Measurements from ENCODE around the gene UMPS.

Gene UMPS

DNA sequence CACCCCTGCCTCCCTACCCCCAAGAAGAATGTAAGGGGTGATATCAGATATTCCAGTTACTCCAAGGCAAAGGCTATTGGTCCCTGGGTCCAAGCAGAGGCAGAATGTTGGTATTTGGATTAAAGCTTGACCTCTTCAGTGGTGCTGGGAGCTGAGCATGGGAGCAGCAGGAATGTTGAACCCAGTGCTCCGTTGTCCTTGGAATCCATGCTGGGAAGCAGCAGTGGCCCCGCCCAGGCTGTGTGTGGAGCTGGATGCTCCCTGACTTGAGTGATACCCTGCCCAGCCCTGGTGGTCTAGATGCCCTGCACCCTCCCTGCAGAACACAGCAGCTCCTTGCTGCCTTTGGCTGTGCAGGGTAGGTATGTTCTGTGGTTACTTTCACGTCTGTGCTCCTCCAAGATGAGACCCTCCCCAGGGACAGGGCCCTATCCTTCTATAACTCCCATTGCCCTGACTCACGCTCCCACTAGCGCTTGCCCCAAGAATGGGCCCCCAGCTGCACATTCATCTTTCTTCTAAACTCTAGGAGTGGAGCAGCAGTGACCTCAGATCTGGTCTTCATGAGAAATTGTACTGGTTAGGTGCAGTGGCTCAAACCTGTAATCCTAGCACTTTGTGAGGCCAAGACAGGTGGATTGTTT, 35.1 kb downstream of the UMPS start:
- no peak for DNase-seq

DNA sequence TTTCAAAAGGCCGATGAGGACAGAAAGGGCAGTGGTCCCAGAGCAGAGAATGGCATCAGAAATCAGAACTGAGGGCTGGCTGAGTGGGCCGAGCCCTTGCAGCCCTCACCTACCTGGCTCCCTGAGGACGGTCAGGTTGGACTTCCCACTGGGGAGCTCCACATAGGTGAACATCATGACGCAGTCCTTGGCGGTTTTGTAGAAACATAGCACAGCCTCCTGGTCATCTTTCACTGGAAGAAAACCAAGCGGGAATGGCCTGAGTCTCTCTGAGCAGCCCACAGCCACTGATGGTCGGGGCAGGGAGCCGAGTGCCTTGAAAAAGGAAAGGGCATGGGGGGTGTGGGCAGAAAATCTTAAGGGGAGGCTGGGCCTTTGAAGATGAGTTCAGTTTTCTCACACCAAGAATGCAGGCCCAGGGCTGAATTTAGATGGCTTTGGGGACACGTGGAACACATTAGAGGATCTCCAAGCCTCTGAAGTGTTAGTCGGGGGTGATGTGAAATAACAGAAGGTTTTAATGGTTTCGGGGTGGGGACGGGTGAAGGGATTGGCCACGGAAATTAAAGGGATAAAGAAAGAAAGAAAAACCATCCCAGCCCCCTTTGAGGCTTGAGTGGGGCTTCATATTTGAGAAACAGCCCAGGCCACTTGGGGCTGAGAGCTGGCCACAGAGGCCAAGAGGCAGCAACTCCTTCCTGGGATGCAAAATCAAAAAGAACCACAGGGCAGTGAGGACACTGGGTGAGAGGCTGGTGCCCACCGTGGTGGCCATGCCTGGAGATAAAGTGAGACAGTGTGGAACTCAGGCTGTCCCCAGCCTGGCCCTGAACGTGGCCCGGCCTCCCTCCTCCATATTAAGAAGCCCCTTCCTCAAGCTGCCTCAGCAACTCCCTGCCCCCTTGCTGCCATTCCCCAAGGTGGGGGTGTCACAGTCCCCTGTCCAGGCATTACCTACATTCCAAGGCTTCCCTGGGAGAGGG, 36.2 kb downstream of the UMPS start:
- DNase-seq, result no peak

DNA sequence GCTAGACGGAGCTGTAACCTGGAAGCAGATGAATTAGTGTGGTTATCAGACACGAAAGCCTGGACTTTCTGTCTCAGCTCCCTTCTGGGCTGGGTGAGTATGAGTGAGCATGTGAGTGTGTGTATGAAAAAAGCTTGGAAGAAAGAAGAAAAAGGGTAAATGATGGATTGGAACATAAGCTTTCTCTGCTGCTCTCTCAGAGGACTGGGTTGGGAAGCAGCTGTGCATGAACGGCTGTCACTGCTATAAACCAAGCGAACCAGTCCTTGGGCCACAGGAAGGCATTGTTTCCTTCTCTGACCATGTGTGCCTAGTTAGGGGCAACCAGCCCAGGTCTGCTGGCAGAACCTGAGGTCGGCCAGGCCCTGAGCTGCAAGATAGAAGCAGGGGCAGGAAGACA, 37.0 kb downstream of the UMPS start:
- DNase-seq, result no peak

DNA sequence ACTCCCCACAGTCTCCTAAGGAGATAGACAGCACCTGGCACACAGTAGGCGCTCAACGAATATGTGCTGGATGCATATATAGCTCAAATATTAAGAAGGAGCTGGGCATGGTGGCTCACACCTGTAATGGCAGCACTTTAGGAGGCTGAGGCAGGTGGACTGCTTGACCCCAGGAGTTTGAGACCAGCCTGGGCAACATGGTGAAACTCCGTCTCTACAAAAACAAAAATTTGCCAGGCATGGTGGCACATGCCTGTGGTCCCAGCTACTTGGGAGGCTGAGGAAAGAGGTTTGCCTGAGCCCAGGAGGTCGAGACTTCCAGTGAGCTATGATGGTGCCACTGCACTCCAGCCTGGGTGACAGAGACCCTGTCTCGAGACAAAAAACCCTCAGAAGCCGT, 37.4 kb downstream of the UMPS start:
- no peak for DNase-seq

DNA sequence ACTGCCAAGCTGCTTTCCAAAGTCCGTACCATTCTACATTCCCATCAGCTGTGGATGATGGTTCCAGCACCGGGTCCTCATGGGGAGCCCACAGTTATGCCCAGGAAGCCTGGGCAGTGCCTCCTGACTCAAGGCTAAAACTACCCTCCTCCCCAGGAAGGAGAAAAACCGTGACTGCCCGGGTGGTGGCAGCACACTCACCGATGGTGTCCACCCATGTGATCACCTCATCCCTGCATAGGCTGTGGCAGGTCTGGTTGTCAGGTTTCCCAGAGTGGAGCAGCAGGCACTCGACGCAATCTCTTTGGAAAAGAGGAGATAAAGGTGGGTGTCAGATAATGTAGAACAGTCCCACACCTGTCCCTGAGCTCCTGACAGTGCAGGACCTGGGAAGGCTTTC, 38.6 kb downstream of the UMPS start:
- peak in 1 of 2 donors; percentile 14 for DNase-seq

DNA sequence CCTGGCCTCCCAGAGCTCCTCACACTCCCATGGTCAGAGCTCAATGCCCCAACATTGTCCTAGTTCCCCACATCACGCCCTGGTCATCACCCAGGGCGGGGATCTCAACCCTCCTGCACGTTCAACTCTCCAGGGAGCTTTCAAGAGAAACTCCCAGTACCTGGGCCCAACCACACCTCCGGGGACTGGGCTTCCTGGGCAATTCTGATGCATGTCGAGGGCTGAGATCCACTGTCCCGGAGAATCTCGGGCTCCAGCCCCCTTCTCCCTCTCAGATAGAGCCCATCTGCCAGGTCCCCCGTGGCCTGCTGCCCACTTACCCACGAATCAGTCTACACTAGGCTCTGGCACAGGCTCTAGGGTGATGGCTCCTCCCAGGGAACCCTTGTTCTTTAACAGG, 39.2 kb downstream of the UMPS start:
- DNase-seq, result no peak

DNA sequence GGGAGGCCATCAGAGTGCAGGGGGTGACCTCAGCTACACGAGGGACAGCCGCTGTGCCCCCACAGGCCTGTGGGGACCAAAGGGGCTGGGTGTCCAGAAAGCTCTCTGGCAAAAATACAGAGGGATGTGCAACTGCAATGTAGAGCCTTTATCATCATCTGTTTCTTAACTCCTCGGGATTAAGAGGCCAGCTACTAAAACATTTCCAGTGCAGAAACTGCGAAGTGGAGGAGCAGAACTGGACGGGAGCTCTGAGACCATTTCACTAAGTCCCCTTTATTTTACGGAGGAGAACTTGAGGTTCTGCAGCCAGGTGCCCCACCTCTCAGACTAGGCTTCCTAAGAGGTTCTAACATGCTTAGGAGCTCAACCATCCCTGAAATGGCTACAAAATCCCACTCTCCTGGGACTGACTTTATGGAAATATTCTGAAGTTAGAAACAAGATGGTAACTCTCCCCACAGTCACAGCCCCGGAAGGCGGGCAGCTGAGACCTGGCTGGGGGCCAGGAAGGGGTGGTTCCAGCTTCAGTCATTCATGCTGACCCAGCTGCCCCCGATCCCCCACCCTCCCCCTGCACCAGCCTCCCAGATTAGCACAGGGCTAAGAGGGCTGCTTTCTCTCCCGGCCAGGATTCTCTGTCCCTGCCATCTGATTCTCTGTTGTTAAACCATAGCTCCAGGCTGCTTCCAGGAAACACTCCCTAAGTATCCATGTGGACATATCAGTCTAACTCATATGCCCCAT, 40.3 kb downstream of the UMPS start:
- DNase-seq, result no peak

DNA sequence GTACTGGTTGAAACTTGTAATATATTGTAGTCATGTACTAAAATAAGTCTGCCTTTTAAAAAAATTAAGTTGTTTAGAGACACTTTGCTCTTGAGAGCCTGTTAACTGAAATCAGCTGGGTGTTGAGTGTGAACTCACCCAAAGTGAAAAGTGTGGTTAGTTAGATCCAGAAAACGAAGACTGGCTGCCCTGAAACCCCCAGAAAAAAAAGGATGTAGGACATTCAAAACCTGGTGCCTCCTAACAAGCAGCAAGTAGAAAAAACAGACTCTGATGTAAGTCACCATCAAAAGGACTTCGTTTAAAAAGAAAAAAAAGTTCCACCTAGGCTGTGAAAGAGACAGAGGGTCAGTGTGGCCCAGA, 40.8 kb downstream of the UMPS start:
- no peak for DNase-seq

DNA sequence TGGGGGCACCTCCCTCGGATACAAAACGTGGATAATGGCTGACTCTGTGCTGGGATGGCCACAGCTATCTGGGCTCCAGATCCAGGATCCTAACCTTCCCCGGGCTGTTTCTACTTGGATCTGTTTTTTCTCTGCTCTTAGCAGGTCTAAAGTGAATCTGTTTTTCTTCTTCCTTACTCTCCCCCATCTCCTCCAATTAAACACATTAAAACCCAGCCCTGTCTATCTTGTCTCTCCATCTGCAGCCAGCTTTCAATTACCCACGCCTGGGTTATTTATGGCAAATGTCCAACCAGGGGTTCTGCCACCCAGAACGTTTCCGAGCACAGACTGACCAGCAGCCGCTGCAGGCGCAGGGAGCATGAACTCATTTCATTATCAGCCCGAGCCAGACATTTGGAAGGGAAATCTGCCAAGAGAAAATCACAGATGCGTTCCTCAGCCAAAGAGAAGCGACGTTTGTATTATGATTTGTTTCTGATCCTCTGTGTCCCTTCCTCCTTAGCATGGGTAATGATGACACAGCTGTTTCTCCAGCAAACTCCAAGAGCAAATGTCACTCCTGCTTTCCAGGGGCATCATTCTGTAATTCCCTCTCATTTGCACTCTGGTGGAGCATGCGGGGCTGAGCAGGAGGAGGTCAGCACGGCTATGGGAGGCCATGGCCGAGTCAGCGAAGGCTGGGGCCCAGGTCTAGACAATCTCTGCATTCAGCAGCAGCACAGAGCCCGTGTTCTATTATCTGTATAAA, 42.0 kb downstream of the UMPS start:
- DNase-seq, result no peak

DNA sequence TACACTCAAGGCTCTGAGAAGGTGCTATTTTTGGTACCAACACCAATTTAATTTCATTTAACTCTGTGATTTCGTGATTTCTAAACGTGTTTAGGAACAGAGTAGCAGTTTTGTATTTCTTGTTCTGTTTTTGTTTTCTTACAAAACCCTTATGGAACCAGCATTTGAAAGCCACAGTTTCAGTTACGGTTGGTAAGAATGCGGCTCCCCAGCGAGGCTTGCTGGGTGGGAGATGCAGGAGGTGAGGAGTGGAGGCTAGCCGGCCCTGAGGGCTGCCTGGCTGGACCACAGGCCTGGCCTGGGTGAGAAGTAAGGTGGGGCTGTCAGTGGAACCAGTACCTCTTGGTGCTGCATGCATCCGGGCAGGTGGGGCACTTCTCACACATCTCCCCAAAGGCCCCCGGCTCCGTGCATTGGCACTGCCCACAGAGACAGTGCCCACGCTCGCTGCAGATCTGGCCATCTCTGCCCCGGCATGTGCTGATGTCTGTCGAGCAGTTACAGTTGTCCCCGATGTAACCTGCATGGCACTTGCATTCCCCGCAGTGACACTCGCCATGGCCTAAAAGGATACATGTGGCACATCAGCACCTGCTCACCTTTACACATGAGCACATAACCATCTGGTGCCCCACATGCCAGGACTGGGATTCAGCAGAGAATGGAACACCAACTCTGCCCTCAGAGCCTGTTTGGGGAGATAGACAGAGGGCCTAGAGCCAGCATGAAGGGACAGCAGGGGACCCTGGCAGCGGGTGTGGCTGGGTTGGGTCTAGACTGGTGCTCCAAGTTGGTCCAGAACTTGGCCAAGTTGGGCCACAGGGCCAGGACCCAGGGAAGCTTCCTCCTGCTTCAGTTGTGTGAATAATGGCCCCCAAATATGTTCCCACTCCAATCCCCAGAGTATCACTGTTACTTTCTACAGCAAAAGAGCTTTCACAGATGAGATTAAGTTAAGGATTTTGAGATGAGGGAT, 43.4 kb downstream of the UMPS start:
- no peak for DNase-seq

DNA sequence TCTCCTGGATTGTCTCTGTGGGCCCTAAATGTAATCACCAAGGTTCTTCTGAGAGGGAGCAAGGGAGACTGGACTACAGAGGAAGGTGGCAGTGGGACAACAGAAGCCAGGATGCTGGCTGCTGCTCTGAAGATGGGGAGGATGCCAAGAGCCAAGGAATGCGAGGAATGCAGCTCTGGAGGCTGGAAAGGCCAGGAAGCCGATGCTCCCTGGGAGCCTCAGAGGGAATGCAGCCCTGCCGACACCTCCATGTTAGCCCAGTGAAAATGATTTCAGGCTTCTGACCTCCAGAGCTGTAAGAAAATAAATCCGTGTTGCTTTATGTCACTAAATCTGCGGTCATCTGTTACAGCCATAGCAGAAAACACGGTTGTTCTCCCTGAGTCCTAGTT, 44.1 kb downstream of the UMPS start:
- DNase-seq, result no peak

DNA sequence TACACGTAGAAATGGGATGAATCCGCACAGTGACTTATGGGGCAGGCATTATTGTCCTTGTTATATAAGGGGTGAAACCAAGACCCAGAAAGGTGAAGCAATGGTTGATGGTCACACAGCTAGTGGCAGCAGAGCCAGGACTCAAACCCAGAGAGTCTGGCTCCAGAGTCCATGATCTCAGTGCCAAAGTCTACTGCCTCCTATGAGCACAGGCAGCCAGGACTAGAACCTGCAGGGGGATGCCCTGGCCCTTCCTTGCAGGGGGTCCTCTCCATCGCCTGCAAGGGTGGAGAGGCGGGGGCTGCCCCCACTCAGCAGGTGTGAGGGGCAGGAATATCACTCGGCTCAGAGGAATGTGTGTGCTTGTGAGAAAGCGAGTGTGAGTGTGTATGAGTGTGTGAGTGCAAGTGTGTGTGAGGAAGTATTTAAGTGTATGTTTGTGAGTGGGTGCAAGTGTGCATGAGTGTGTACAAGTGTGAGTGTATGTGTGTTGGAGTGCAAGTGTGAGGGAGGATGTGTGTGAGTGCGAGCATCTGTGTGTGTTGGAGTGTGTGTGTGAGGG, 44.7 kb downstream of the UMPS start:
- no peak for DNase-seq

DNA sequence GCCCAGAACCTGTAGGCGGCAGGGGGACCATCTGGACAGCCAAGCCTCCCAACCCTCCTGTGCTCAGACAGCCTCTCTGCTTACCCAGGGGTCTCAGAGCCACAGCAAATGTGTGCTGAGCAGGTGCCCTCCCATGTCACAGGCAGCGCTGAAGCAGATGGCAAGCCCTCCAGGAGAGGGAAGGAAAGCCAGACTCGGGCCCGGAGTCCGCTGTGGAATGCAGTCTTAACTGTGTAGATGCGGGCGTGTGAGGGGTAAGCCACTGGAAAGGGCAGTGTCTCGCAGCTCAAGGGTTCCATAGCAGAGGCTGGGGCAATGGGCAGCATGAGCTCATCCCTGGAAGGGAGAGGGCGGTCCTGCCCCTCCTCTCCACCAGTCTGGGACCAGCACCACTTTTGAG, 45.6 kb downstream of the UMPS start:
- DNase-seq, result no peak

DNA sequence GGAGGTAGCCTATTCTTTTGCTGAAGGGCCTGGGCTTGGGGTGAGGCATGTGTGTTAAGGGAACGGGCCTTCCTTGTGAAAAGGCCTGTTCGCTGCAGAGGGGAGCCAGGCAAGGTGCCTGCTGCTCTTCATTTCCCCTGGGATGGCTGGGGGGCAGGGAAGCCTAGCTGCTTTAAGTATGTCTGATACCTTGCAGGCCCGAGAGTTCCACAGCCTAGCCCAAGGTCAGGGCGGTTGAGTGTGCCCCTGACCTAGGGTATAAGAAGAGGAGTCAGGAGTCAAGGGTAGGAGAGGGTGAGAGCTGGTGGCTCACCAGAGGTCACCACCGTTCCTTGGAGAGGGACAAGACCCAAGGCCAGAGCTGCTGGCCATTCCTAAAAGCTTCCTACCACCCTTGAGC, 46.6 kb downstream of the UMPS start:
- DNase-seq, result no peak

DNA sequence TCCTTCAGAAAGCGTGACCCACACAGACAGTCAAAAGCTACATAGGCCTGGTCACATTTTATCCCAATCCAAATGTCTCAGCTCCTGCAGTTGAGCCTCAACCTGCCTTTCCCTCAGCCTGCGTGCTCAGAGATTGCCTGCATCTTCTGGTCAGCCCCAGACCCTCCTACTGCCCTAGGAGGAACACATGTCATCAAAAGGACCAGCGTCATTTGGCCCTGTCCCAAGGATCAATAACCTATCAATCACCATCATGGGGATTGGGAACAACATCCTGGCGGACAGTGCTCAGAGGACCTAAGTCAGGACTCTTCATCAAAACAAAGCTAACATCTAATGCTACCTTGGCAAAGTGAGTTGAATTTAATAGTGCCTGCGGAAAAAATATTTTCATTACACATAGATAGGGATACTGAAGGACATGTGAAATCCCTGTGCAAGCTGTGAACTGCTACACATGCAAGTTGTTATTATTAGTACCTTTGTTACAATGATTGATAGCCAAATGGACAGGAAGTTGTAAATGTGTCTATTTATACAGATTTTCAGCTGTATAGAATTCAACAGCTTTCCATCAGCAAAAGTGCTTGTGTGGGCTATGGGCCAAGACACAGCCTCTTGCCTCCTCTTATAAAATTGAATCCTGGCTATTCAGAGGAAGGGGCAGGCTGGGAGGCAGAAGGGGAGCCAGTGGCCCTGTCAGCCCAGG, 47.7 kb downstream of the UMPS start:
- DNase-seq, result no peak

DNA sequence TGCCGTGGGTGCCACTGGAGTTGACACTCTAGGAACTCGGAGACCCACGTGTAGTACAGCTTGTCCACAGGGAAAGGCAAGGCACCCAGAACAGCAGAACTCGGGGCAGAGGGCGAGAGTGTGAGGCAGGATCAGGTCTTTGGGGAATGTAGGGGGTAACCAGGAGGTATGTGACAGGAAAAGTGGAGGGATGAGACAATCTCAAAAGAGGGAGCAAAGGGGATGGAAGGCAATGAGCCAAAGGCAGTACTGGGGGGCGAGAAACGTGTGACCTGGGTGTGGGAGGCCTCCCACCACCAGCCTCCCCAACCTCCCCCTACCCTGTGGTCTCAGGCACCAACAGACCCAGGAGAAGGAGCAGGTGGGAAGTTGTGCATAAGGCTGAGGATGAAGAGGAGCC, 48.9 kb downstream of the UMPS start:
- DNase-seq, result no peak

DNA sequence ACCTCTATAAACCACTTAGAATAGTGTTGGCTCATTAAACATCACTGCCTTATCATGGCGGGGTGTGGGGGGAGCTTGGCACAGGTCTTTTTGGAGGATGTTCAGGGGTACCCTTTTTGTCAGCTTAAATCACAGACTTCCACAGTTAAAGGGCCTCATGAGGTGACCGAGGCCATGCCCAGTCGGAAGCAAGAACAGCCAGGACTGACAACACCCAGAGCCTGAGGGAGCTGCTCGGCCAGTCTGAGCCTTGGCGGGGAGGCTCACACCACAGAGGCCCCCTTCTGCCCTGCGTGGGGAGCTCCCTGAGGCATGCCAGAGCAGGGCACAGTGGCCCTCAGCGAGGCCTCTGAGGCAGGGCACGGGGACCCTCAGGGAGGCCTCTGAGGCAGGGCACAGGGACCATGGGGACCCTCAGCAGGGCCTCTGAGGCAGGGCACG, 49.5 kb downstream of the UMPS start:
- DNase-seq, result no peak

DNA sequence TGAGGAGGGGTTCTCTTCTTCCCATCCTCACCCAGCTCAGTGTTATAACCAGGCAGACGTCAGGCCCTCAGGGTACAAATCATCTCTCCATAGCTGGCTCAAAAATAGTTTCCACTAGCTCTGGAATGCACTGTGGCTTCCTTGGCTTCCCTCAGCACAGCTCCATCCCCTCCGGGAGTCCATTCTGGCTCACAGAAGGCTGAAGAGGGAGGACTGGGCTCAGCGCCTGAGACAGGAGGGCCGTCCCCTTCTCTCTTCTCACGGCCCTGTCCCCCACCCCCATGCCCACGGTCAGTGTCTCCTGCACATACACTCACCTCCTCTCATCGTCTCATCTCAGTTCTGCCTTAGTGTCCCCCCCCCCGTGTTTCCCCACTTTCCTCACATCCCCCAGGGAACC, 50.1 kb downstream of the UMPS start:
- DNase-seq, result no peak

DNA sequence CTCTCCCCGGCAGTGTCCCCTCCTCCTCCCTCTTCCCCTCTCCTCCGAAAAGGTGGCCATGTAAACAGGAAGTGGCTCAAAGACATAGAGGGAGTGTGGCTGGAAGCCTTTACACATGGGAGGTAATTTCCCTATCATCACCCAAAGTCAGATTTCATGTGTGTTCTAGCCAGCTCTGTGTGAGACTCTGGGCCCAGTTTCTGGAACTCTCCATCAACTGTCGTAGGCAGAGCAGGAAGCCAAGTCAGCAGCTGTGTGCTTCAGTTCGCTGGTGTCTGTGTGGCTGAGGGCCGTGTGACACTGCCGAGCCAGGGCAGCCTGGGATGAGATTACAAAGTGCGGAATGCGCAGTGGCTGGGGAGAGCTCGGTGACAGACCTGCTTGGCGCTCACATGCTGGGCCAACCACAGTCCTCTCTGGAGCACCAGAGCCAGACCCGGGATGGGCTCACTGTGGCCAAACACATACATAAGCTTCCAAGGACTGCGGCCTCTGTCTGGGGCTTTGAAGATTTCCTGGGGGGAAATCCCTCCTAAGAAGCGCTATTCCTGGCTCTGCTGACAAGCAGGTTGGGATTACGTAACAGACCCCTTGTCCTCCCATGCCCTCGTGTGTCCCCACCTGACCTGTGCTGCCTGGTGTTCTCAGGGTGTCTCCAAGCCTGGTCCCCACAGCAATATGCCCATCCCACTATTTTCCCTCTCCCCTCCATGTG, 50.7 kb downstream of the UMPS start:
- no peak for DNase-seq
